Heart left ventricle (tissue), 13 donors: Measurements from ENCODE around the gene NARS2.

Experiments
- POLR2A ChIP-seq, 2 donors: fragments of 450-650 bp; IDR thresholded peaks; one replicate each; pipeline ENCODE4 v1.6.1; 2017; ENCODE audit warnings: antibody characterized with exemption in 2 of 2, mild to moderate bottlenecking in 2 of 2, moderate library complexity in 2 of 2
- TF ChIP-seq, protein P1 (sequence below), 12 donors: fragments of 200-600 bp; sonication (generic) in 4 of 12; IDR thresholded peaks; one replicate each; pipeline versions ENCODE4 v1.5.0 to v1.8.0; 2018 to 2022; ENCODE audit warnings: antibody characterized with exemption in 12 of 12, mild to moderate bottlenecking in 5 of 12
- donor health status: ischemic (EF 13 %, LVEDD 7.1; RV severe dilation, severe dysfunction).
- donor health status: DM: no; HTN: yes; CAD: no.
- donor health status: DM: no; HTN: no; CAD: no.
- donor health status: ischemic (EF 25% LVEDD 6.9; RV normal size, moderate dysfunction).
- donor health status: ischemic (EF 25% LVEDD 5.7; RV mildly dilated, moderate dysfunction).
- donor health status: ischemic (EF 35%, LVEDD 5.7; RV mildly dilated, moderate dysfunction).
- donor health status: nonischemic (EF 11% LVEDD 7.7; RV severe dilation, severe dysfunction).
- donor health status: DM: yes; HTN: yes; CAD: no.
- donor health status: PGD.
- donor health status: ischemic (EF 29% LVEDD 5.4; RV normal size, mild dysfunction).
- donor health status: nonischemic (EF 23%, LVEDD 6.1; RV moderate dilation, normal function).

DNA sequence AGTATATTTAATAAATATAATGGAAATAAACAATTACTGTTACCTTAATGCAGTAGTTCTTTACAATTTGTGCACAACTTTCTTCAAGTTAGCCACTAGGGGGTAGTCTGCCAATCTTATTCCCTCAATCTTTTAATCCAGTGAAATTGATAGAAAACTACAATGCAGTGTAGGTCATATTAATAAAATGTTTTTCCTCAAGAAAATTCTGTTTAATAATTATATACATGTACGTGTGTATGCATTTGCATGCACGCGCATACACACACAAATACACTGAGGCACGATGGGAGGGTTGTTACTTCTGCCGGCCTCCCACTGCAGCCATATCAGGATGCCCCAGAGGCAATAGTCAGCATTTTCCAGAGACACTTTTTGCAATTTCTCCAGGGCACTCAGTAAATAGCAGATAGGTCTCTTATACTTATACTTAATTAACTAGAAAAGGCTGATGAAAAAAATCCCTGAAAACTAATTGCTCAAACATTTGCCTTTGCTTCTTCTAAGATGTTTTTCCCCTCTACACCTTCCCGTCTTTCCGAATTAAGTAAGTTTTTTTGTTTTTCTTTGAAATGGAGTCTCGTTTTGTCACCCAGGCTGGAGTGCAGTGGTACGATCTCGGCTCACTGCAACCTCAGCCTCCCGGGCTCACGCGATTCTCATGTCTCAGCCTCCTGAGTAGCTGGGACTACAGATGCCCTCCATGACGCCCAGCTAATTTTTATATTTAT lies 160.2 kb downstream of the NARS2 start:
- TF ChIP-seq, protein P1, sequence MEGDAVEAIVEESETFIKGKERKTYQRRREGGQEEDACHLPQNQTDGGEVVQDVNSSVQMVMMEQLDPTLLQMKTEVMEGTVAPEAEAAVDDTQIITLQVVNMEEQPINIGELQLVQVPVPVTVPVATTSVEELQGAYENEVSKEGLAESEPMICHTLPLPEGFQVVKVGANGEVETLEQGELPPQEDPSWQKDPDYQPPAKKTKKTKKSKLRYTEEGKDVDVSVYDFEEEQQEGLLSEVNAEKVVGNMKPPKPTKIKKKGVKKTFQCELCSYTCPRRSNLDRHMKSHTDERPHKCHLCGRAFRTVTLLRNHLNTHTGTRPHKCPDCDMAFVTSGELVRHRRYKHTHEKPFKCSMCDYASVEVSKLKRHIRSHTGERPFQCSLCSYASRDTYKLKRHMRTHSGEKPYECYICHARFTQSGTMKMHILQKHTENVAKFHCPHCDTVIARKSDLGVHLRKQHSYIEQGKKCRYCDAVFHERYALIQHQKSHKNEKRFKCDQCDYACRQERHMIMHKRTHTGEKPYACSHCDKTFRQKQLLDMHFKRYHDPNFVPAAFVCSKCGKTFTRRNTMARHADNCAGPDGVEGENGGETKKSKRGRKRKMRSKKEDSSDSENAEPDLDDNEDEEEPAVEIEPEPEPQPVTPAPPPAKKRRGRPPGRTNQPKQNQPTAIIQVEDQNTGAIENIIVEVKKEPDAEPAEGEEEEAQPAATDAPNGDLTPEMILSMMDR (IDR thresholded peaks at IDR 0.05), result peak; percentile 43 to 69 (median 57)
- TF ChIP-seq POLR2A (IDR thresholded peaks at IDR 0.05), result no peak
